ENCODE results near the gene TBL1X.

The TBL1X gene

GRCh38 chrX:9538544-9539045, 73.7 kb downstream of the TBL1X start:
- no peak for DNase-seq

- DNase-seq = no peak
These were observed 74.9 kb downstream of the TBL1X start for GRCh38 chrX:9539605-9540387.

DNA sequence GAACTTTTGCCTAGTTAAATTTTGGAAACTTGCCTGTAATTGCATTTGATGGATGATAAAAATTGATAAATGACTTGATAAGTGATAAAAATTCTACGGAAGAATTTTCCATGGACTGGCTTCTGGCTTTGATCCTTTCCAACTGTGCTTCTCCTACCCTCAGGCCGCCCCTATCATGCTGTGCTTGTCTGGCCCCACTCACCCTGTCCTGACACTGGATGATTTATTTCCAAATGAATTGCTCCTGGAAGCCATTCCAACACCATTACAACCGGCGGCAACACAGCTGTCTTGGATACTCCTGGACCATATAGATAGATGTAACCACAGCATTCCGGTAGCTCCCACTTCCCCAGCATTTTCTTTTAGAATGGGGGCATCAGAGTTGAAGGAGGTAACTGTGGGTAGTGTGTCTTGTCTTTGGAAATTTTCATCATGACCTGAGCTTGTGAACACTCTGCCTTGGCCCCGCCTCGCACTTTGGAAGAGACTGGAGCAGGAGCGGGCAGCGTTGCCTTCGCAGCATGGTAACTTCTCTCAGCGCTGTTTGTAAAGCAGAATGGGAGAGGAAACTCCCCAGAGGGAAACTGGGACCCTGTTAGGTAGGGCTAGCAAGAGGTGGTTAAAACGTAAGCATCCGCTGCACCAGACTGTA, 77.4 kb downstream of the TBL1X start:
- DNase-seq = no peak

DNA sequence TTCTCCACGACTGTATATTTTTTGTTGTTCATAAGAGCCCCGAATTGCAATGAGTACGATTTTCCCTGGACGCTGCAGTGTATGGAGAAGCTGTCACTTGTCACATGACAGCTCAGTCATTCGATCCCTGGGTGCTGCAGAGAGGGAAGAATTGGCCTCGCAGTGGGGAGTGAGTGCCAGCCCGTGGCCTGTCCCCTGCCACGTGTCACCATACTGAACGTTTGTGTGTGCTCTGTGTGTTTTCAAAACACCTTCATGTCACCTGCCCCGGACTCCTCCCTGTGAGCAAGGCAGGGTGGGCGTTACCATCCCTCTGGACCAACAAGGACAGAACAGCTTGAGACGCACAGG, 77.9 kb downstream of the TBL1X start:
- no peak for DNase-seq

DNA sequence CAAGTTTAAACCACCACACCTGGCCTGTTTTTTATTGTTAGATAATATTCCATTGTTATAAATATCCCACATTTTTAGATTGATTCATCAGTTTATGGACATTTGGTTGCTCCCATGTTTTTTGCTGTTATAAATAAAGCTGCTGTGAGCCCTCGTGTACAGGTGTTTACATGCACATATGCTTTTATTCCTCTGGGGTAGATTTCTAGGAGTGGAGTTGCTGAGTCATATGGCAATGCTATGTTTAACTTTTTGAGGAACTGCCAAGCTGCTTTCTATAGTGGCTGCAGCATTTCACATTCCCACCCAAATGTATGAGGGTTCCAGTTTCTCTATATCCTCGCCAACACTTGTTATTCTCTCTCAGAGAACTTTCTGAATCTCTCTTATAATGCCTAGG, 90.5 kb downstream of the TBL1X start:
- DNase-seq = no peak

DNA sequence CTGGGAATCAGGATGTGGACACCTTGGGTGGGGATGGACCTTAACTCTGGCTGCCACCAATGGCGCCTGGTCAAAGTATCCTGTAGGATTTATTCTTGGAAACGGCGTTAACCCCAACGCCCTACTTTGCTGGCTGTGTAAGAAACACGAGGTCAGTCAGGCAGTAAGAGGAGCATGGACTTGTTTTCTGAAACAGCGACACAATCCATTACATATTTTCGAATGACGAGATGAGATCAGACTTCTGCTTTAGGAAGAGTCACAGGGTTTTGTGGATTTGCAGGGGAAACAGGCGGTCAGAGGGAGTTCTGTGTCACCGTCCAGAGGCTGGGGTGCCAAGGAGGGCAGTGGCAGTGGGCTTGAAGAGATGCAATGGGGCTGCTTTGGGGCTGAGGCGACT, 92.2 kb downstream of the TBL1X start:
- no peak for DNase-seq

GRCh38 chrX:9557521-9557920, 92.7 kb downstream of the TBL1X start:
- DNase-seq = no peak

- DNase-seq = no peak
These were observed 93.8 kb downstream of the TBL1X start for GRCh38 chrX:9558615-9559014.

GRCh38 chrX:9560219-9560618, 95.4 kb downstream of the TBL1X start:
- no peak for DNase-seq

DNA sequence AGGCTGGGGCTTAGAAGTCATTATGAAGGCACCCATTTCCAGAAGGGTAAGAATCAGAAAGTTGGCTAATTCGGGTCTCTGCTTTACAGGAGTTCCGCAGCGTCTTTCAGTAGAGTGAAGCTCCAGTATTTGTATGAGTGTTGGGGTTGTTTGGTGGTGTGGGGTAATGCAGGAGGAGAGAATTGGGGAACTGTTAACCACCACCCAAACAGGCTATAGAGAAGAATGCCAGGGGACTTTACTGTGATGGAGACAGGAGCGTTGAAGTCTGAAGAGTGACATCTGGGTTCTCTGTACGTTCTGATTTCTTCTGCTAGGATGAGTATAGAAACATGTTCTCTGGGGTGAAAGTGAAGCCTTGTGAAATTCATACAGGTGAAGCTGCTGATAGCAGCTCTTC, 96.3 kb downstream of the TBL1X start:
- no peak for DNase-seq

DNA sequence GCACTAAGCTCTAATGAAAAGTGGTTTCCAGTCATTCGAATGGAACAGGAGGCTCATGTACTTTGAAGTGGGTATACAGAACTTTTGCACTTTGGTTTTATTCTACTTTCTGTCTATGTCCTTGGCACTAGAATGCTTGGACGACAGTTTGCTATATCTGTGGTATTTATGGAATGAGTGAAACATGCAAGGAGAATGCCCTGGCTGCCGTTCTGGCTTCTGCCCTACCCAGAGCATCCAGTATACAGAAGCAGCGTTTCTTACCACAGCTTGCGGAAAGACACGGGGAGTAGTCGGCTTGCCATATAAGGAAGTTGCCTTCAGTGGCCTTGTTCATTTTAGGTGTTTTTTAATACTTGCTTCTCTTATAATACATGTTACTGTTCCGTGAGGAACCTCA, 98.0 kb downstream of the TBL1X start:
- no peak for DNase-seq

GRCh38 chrX:9566150-9566621, 101.3 kb downstream of the TBL1X start:
- no peak for DNase-seq

DNA sequence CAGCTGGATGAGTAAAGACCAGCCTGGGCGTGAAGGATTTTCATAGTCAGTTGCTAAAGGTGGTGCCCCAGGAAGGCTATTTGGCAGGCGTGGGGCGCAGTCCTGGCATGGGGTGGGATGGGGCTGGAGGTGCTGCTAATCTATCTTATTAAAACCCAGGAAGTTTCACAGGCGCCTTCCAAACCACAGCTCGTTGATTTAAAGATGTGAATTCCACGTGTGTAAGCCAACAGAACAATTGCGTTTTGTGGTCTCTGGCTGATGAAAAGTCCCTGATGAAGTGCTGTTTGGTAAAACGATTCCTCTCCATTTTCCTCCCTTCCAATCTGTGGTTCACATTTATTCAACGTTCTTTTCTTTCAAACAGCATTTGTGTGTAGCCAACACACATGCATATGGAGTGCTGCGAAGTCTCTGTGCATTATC, 105.0 kb downstream of the TBL1X start:
- no peak for DNase-seq

DNA sequence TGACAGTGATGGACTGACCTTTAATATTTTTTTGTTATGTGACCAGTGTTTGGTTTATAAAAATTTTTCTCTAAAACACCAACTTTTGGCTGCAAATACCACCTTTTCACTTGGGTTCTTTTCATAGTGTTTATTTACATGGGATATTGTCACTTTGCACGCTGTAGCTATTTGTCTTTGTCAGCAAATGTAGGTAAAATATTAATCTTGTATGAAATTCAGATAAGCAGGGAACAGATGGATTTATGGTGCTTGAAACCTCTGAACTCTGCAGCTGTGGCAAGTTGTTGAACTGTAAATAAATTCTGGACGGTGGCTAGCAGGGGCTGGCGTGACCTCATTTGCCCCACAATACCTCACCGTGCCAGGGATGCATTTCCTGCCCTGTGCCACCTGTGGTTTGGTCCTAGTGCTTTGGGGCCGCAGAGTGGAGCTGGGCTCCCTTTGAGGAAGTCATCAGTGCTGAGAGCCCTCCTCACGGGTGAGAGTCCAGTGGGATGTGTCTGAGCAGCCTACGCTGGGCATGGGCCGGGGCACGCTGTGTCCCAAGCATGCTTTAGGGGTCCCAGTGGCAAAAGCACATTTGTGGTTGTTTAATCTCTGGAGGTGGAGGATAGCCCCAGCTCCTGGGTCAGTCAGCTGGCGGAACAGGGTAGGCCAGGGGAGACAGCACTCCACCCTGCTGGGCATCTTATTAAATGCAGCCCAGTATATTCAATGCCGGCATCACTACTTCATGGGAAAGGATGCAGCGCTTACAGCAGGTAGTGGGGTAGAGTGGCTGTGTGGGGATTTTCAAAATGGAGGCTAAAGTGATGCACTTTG, 108.6 kb downstream of the TBL1X start:
- no peak for DNase-seq

DNA sequence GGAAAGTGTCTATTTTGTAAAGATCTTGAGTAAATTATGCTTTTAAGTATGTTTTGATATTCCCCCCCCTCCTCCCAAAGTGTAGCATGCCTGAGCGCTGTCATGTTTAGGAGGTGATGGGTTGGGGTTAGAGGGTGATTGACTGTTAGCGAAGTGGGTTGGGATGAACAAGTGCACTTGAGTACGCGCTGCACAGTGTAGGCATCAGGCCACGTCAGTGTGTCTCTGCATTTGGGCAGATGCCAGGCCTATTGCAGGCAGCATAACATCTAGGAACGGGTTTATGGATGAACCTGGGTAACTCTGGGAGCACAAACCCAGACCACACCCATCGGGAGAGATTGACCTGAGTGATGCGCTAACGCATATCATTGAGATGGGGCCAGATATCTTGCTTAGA, 111.2 kb downstream of the TBL1X start:
- no peak for DNase-seq

DNA sequence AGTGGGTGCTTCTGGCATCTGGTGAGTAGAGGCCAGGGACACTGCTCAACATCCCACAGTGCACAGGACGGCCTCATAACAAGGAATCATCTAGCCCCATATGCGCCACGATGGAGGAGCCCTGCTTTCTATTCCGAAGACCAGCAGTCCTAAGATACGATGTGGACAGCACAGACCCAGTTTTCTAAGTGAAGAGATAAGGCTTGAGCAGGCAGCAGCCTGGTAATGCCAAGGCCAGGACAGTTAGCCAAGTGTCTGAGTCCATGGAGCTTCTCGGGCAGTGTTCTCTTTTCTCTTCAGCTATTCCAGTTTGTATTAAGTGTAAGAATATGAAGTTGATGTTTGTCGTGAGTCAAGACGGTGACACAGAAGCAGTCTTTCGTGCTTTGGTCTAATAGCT, 112.7 kb downstream of the TBL1X start:
- DNase-seq = no peak

DNA sequence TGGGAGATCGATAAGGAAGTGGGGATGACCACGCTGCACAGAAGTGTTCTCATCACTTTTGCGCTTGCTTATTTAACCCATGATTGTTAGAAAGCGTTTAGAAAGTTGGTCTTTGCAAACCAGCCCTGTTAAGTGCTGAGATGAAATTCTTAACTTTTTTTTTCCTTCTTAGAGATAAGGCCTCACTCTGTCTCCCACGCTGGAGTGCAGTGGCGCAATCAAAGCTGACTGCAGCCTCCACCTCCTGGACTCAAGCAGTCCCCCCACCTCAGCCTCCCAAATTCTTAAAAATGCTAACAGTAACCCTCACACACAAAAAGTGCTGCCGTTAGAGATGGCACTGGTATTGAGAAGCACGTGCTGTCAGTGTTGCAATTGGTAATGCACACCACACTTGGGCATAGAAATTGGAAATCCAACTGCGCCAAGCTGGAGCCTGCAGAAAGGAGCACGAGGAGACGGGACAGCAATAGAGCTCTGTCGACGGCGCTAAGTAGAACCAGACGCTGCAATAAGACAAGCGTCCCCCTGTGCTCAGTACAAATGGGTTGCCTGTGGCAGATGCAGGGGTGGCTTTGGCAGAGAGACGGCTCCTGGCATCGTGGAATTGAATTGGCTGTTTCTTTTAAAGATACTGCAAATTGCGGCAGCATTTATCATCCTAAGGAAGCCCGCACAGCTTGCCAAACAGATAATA, 113.4 kb downstream of the TBL1X start:
- no peak for DNase-seq

GRCh38 chrX:9581771-9582385, 117.0 kb downstream of the TBL1X start:
- DNase-seq = no peak

DNA sequence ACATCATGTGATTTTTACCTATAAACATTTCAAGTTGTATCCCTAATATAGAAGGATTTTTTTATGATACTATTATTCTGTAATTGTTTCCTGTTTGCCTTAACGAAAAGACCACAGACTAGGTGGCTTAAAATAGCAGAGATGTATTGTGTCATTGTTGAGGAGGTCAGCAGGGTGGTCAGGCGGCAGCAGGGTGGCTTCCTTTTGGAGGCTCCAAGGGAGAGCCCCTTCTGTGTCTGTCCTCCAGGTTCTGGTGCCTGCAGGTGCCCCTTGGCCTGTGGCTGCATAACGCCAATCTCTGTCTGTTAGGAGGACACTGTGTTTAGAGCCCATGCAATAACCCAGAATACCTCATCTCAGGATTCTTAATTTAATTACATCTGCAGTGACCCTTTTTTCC, 118.1 kb downstream of the TBL1X start:
- no peak for DNase-seq

DNA sequence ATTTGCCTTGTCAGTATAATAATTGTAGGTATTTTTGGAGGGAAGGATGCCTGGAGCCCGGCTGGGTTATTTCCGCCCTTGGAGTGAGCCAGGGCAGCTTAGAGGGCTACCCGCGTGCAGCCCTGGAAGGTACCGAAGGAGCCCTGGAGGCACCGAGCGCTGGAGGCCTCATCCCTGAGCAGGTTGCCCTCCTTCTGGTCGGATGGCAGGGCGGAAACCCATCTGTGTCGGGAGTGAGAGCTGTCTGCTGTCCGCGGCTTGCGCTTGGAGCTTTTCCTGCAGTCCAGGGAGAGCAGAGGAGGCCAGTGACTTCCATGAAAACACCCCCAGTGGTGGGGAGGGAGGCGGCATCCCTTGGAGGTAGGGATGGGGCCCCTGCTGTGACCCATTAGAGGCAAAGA, 122.1 kb downstream of the TBL1X start:
- no peak for DNase-seq

DNA sequence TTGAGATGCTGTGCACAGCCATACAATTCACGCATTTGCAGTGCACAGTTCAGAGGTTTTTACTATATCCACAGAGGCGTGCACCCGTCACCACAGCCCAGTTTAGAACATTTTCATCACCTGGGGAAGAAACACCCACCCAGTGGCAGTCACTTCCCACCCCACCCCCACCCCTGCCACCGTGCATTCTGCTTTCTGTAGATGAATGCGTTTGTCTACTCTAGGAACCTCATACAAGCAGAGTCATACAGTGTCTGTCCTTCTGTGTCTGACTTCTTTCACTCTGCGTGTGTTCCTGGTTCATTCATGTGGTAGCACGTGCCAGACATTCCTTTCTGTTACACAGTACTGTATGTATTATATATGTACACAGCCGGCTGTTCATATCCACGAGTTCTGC, 122.8 kb downstream of the TBL1X start:
- DNase-seq = no peak

DNA sequence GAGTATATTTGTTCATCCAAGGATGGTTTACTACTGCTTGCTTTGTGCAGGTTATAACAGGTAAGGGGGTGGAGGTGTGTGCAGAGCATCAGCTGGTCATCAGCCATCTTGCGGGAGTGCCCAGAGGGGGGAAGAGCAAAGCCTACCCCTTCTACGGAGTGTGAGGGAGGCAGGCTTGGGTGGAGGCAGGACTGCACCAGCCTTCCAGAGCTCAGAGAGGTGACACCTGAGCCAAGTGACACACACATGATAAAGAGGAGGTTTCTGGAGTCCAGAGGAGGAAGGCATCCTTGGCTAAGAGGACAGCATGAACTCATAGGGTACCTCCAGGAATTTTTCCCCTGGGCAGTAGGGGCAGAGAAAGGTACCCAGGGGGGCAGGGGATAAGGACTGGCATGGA, 126.6 kb downstream of the TBL1X start:
- no peak for DNase-seq

GRCh38 chrX:9593756-9594155, 128.9 kb downstream of the TBL1X start:
- DNase-seq = no peak
